CD14-positive monocyte (primary cell): Measurements from ENCODE around the gene VEGFC. TPM values are rescaled to one million over a fixed set of nuclear protein-coding genes. Genes with fewer than 3 reads are reported as not detected.

Experiments used
- DNase-seq, 3 donors: peaks; one replicate each; pipeline ENCODE4 v3.0.0-alpha.2; 2011 to 2022
- H2AFZ ChIP-seq: 2 replicates; pipeline ENCODE4 v1.6.0; 2012; ENCODE audit warnings: mild to moderate bottlenecking, low read depth, low read length, inconsistent platforms; ENCODE audit not compliant: insufficient read depth, poor library complexity, severe bottlenecking
- H3K27ac ChIP-seq, 2 donors: 1 replicate in 1 of 2; 2 replicates in 1 of 2; pipeline ENCODE4 v1.5.1; 2012 to 2013; ENCODE audit warnings: low read length in 2 of 2, control low read depth in 1 of 2, inconsistent platforms in 1 of 2, low read depth in 1 of 2, mild to moderate bottlenecking in 1 of 2
- H3K27me3 ChIP-seq, 2 donors: one replicate each; pipeline versions ENCODE4 v1.6.0 to v1.6.1; 2011 to 2013; ENCODE audit warnings: low read length in 2 of 2; ENCODE audit not compliant: control insufficient read depth in 2 of 2, insufficient read depth in 2 of 2
- H3K36me3 ChIP-seq, 2 donors: replicated peaks in 1 of 2; 1 replicate in 1 of 2; 2 replicates in 1 of 2; pipeline versions ENCODE4 v1.5.1 to v1.6.1; 2012 to 2013; ENCODE audit warnings: low read length in 2 of 2, control low read depth in 1 of 2, inconsistent platforms in 1 of 2, mild to moderate bottlenecking in 1 of 2; ENCODE audit not compliant: insufficient read depth in 2 of 2, control insufficient read depth in 1 of 2
- H3K4me1 ChIP-seq, 2 donors: 1 replicate in 1 of 2; 2 replicates in 1 of 2; pipeline versions ENCODE4 v1.5.1 to v1.6.1; 2012 to 2013; ENCODE audit warnings: low read length in 2 of 2, control low read depth in 1 of 2, inconsistent platforms in 1 of 2, mild to moderate bottlenecking in 1 of 2, moderate library complexity in 1 of 2; ENCODE audit not compliant: insufficient read depth in 2 of 2, control insufficient read depth in 1 of 2
- H3K4me2 ChIP-seq: replicated peaks from 2 replicates; pipeline ENCODE3; 2012; ENCODE audit warnings: low read length, moderate library complexity, mild to moderate bottlenecking; ENCODE audit not compliant: poor library complexity, severe bottlenecking; ENCODE audit errors: extremely low read depth
- H3K4me3 ChIP-seq, 3 experiments: fragments of 200-600 bp in 1 of 3; sonication (generic) in 1 of 3; replicated peaks in 1 of 3; 1 replicate in 2 of 3; 2 replicates in 1 of 3; pipeline ENCODE4 v1.5.1; 2011 to 2013; ENCODE audit warnings: low read length in 3 of 3, mild to moderate bottlenecking in 3 of 3, control low read depth in 2 of 3, low read depth in 2 of 3, inconsistent platforms in 1 of 3, moderate library complexity in 1 of 3
- H3K79me2 ChIP-seq: 2 replicates; pipeline ENCODE4 v1.6.0; 2012; ENCODE audit warnings: mild to moderate bottlenecking, control low read depth, inconsistent platforms, low read length, moderate library complexity; ENCODE audit not compliant: insufficient read depth
- H3K9ac ChIP-seq: 2 replicates; pipeline ENCODE4 v1.6.0; 2017; ENCODE audit warnings: low read length, mild to moderate bottlenecking; ENCODE audit not compliant: insufficient read depth, poor library complexity, severe bottlenecking
- H3K9me3 ChIP-seq, 2 donors: replicated peaks in 1 of 2; 1 replicate in 1 of 2; 2 replicates in 1 of 2; pipeline versions ENCODE4 v1.5.1 to v1.6.1; 2012 to 2013; ENCODE audit warnings: low read length in 2 of 2, control low read depth in 1 of 2; ENCODE audit not compliant: control insufficient read depth in 1 of 2, insufficient read depth in 1 of 2
- H4K20me1 ChIP-seq: 2 replicates; pipeline ENCODE4 v1.6.0; 2012; ENCODE audit warnings: mild to moderate bottlenecking, low read length, control low read depth, moderate library complexity; ENCODE audit not compliant: insufficient read depth
- H3K27ac Mint-ChIP-seq, 7 donors: one replicate each; pipeline ENCODE4 v1.8.0; 2020; ENCODE audit warnings: mild to moderate bottlenecking in 7 of 7, mixed read lengths in 7 of 7, moderate library complexity in 6 of 7, inconsistent platforms in 2 of 7
- H3K27me3 Mint-ChIP-seq, 3 donors: one replicate each; pipeline ENCODE4 v1.8.0; 2021 to 2022; ENCODE audit warnings: low read depth in 3 of 3, mild to moderate bottlenecking in 3 of 3, mixed read lengths in 3 of 3, moderate library complexity in 3 of 3, inconsistent platforms in 1 of 3
- H3K36me3 Mint-ChIP-seq, 2 donors: one replicate each; pipeline ENCODE4 v1.8.0; 2020; ENCODE audit warnings: mixed read lengths in 2 of 2, inconsistent platforms in 1 of 2, mild to moderate bottlenecking in 1 of 2
- H3K4me1 Mint-ChIP-seq: one replicate; pipeline ENCODE4 v1.8.0; 2020; ENCODE audit warnings: mild to moderate bottlenecking, mixed read lengths
- H3K4me3 Mint-ChIP-seq, 2 donors: one replicate each; pipeline ENCODE4 v1.8.0; 2020; ENCODE audit warnings: mild to moderate bottlenecking in 2 of 2, mixed read lengths in 2 of 2, moderate library complexity in 1 of 2
- H3K9me3 Mint-ChIP-seq, 7 donors: one replicate each; pipeline ENCODE4 v1.8.0; 2020 to 2022; ENCODE audit warnings: mixed read lengths in 7 of 7, mild to moderate bottlenecking in 6 of 7, moderate library complexity in 6 of 7, inconsistent platforms in 2 of 7
- WGBS: methylation state at CpG from one replicate; pipeline ENCODE4 v1.1.5; 2013; ENCODE audit warnings: missing lambda C conversion rate; ENCODE audit not compliant: insufficient coverage; 5-methylcytosine and 5-hydroxymethylcytosine counted together
- intact Hi-C, 2 donors: fragments of 100-400 bp; cut with micrococcal nuclease; formaldehyde crosslinking; loops; one replicate each; pipeline versions ENCODE4 v1.15.0 to v1.15.1; 2023
- polyA plus RNA-seq, 3 donors: library from polyadenylated mRNA; depleted of rRNA in 1 of 3; unstranded in 2 of 3; stranded (reverse) in 1 of 3; fragments of 300-500 nt in 2 of 3; fragments of >200 nt in 1 of 3; fragmentation: Illumina TruSeq in 2 of 3; gene quantifications; 1 replicate in 2 of 3; 2 replicates in 1 of 3; pipeline ENCODE4 v1.2.3, GENCODE V29; 2012 to 2021
- TF ChIP-seq, protein P1 (sequence below): fragments of 200-600 bp; IDR thresholded peaks from one replicate; pipeline ENCODE4 v1.8.0; 2022; ENCODE audit warnings: antibody characterized with exemption, mild to moderate bottlenecking

VEGFC gene
- polyA plus RNA-seq, 3 donors = not detected

DNA sequence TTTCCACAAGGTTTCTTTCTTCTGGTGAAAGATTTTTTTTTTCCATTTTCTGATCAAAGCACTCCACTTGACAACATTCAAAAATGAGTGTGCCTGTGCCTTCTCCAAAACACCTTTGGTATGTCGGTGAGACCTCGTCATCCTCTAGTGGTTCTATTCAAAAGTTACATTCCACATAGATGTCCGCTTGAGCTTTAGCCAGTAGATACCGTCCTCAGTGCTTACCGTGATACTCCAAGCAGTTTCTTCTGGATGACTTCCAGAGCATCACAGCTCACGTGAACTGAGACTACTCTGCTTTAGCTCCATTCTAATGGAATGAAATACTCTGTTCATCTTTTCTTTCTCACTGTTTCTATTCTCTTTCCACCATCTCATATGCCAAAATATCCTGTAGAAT, 38.2 kb upstream of the VEGFC start:
- Histone ChIP-seq H3K9ac (no peak overlapping the region), H3K4me2 (no peak overlapping the region), H3K27ac (no peak overlapping the region), H3K4me1 (no peaks in the 10 kb centered on the region), H3K4me3 (no peak overlapping the region), H3K36me3 (no peaks in the 10 kb centered on the region), H3K79me2 (no peaks in the 10 kb centered on the region), H3K27me3 (no peaks in the 10 kb centered on the region), H3K9me3 (no peaks in the 10 kb centered on the region), H4K20me1 (no peaks in the 10 kb centered on the region), H2AFZ (no peak overlapping the region)
- no peaks in the 10 kb centered on the region for H3K36me3 Mint-ChIP-seq
- TF ChIP-seq, protein P1, sequence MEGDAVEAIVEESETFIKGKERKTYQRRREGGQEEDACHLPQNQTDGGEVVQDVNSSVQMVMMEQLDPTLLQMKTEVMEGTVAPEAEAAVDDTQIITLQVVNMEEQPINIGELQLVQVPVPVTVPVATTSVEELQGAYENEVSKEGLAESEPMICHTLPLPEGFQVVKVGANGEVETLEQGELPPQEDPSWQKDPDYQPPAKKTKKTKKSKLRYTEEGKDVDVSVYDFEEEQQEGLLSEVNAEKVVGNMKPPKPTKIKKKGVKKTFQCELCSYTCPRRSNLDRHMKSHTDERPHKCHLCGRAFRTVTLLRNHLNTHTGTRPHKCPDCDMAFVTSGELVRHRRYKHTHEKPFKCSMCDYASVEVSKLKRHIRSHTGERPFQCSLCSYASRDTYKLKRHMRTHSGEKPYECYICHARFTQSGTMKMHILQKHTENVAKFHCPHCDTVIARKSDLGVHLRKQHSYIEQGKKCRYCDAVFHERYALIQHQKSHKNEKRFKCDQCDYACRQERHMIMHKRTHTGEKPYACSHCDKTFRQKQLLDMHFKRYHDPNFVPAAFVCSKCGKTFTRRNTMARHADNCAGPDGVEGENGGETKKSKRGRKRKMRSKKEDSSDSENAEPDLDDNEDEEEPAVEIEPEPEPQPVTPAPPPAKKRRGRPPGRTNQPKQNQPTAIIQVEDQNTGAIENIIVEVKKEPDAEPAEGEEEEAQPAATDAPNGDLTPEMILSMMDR = no peak
- no peak for DNase-seq
- intact Hi-C loops = no loop called here
- no peaks in the 10 kb centered on the region for H3K9me3 Mint-ChIP-seq
- H3K27ac Mint-ChIP-seq = no peak overlapping the region
- H3K27me3 Mint-ChIP-seq = peaks cover 0 to 2% (median 1%) of the 10 kb centered on the region in 3 donors
- H3K4me1 Mint-ChIP-seq = peaks cover 4% of the 10 kb centered on the region
- H3K4me3 Mint-ChIP-seq = no peak overlapping the region
- 98% methylated on average over 5 of the region's 6 CpGs for WGBS

GRCh38 chr4:176825586-176825985, 32.9 kb upstream of the VEGFC start:
- Mint-ChIP-seq H3K9me3 (peaks cover 0 to 1% (median 0%) of the 10 kb centered on the region in 7 donors), H3K36me3 (no peaks in the 10 kb centered on the region), H3K27me3 (peaks cover 0 to 1% (median 0%) of the 10 kb centered on the region in 3 donors), H3K4me3 (no peak overlapping the region), H3K27ac (no peak overlapping the region), H3K4me1 (peaks cover 4% of the 10 kb centered on the region)
- H3K79me2 ChIP-seq = no peaks in the 10 kb centered on the region
- no peak overlapping the region for H3K4me3 ChIP-seq
- H3K9me3 ChIP-seq = no peaks in the 10 kb centered on the region
- H3K36me3 ChIP-seq = no peaks in the 10 kb centered on the region
- no peaks in the 10 kb centered on the region for H4K20me1 ChIP-seq
- no peak for DNase-seq
- no peaks in the 10 kb centered on the region for H3K4me1 ChIP-seq
- H3K4me2 ChIP-seq = no peak overlapping the region
- no peak overlapping the region for H3K9ac ChIP-seq
- no peak overlapping the region for H2AFZ ChIP-seq
- no peak overlapping the region for H3K27ac ChIP-seq
- H3K27me3 ChIP-seq = no peaks in the 10 kb centered on the region
- intact Hi-C loops = no loop called here
- TF ChIP-seq, protein P1 = no peak
